ENCODE measurements around the gene CDH13.

Gene CDH13

GRCh38 chr16:83733301-83733700, 1106.5 kb downstream of the CDH13 start:
- H3K27ac ChIP-seq (ENCODE audit: low read depth, low read length), result no peak overlapping the region
- H3K79me2 ChIP-seq (ENCODE audit: control insufficient read depth, low read length), result no peaks in the 10 kb centered on the region
- no peaks in the 10 kb centered on the region for H3F3A ChIP-seq (ENCODE audit: control insufficient read depth, insufficient read depth)
- no peak overlapping the region for H3K4me2 ChIP-seq (ENCODE audit: low read length)
- no peaks in the 10 kb centered on the region for H3K36me3 ChIP-seq (ENCODE audit: control insufficient read depth, low read length)
- no peaks in the 10 kb centered on the region for H3K4me1 ChIP-seq (ENCODE audit: control insufficient read depth, low read length)
- TF ChIP-seq EZH2phosphoT487 (IDR thresholded peaks at IDR 0.05; ENCODE audit: borderline replicate concordance, low read length) (no peak), CTCF (IDR thresholded peaks at IDR 0.05; ENCODE audit: low read depth, low read length, poor library complexity, severe bottlenecking) (no peak)
- H3K27me3 ChIP-seq (ENCODE audit: control insufficient read depth, low read length), result no peaks in the 10 kb centered on the region
- H3K9me3 ChIP-seq (ENCODE audit: control insufficient read depth, insufficient read depth, low read length), result no peaks in the 10 kb centered on the region; the same call in 1 of the 2 replicates
- H4K20me1 ChIP-seq (ENCODE audit: control insufficient read depth, insufficient read depth, low read depth, low read length), result no peaks in the 10 kb centered on the region
- no peak overlapping the region for H3K4me3 ChIP-seq (ENCODE audit: low read length)
- H3K9me2 ChIP-seq (replicated peaks; ENCODE audit: control insufficient read depth, low read length), result no peaks in the 10 kb centered on the region

- Histone ChIP-seq H3K27ac (ENCODE audit: low read depth, low read length) (no peak overlapping the region), H3K9me2 (replicated peaks; ENCODE audit: control insufficient read depth, low read length) (no peaks in the 10 kb centered on the region), H3F3A (ENCODE audit: control insufficient read depth, insufficient read depth) (no peaks in the 10 kb centered on the region), H4K20me1 (ENCODE audit: control insufficient read depth, insufficient read depth, low read depth, low read length) (no peaks in the 10 kb centered on the region), H3K79me2 (ENCODE audit: control insufficient read depth, low read length) (no peaks in the 10 kb centered on the region), H3K36me3 (ENCODE audit: control insufficient read depth, low read length) (no peaks in the 10 kb centered on the region), H3K4me1 (ENCODE audit: control insufficient read depth, low read length) (no peaks in the 10 kb centered on the region), H3K4me2 (ENCODE audit: low read length) (no peak overlapping the region), H3K9me3 (ENCODE audit: control insufficient read depth, insufficient read depth, low read length) (no peaks in the 10 kb centered on the region; the same call in 1 of the 2 replicates), H3K27me3 (ENCODE audit: control insufficient read depth, low read length) (no peaks in the 10 kb centered on the region), H3K4me3 (ENCODE audit: low read length) (no peak overlapping the region)
- TF ChIP-seq CTCF (IDR thresholded peaks at IDR 0.05; ENCODE audit: low read depth, low read length, poor library complexity, severe bottlenecking) (no peak), EZH2phosphoT487 (IDR thresholded peaks at IDR 0.05; ENCODE audit: borderline replicate concordance, low read length) (no peak)
These were observed 1107.4 kb downstream of the CDH13 start for GRCh38 chr16:83734136-83734535.

GRCh38 chr16:83737729-83738354, 1111.1 kb downstream of the CDH13 start:
- Histone ChIP-seq H3K4me2 (ENCODE audit: low read length) (no peak overlapping the region), H3K79me2 (ENCODE audit: control insufficient read depth, low read length) (no peaks in the 10 kb centered on the region), H3K4me1 (ENCODE audit: control insufficient read depth, low read length) (no peaks in the 10 kb centered on the region), H3K27me3 (ENCODE audit: control insufficient read depth, low read length) (no peaks in the 10 kb centered on the region), H3K4me3 (ENCODE audit: low read length) (no peak overlapping the region), H3K9me2 (replicated peaks; ENCODE audit: control insufficient read depth, low read length) (no peaks in the 10 kb centered on the region), H3K9me3 (ENCODE audit: control insufficient read depth, insufficient read depth, low read length) (no peaks in the 10 kb centered on the region; the same call in 1 of the 2 replicates), H3K36me3 (ENCODE audit: control insufficient read depth, low read length) (no peaks in the 10 kb centered on the region), H3K27ac (ENCODE audit: low read depth, low read length) (no peak overlapping the region), H4K20me1 (ENCODE audit: control insufficient read depth, insufficient read depth, low read depth, low read length) (no peaks in the 10 kb centered on the region), H3F3A (ENCODE audit: control insufficient read depth, insufficient read depth) (no peaks in the 10 kb centered on the region)
- TF ChIP-seq CTCF (IDR thresholded peaks at IDR 0.05; ENCODE audit: low read depth, low read length, poor library complexity, severe bottlenecking), result no peak
- no peak for TF ChIP-seq EZH2phosphoT487 (IDR thresholded peaks at IDR 0.05; ENCODE audit: borderline replicate concordance, low read length)

Measured in DOHH2 (cell line).